Erythroblast (primary cell): ENCODE results near the gene OR13J1.
A peak's percentile ranks its signal among the peaks of the same experiment; 100 is the strongest.
"Not testable (repeated sequence)": the region's sequence is repeated elsewhere in the genome, so short reads cannot be mapped to it uniquely, and the experiment has no call there.

Source experiments
- DNase-seq, 2 experiments: peaks; one replicate each; lab custom pipeline; 2025; lab: John Stamatoyannopoulos, UW
- GATA1 ChIP-seq: IDR thresholded peaks from 2 replicates; pipeline ENCODE4 v1.6.1; 2011; ENCODE audit warnings: low read depth, mild to moderate bottlenecking, control low read depth, low read length, moderate library complexity
- POLR2A ChIP-seq: IDR thresholded peaks from 2 replicates; pipeline ENCODE4 v1.6.1; 2011; ENCODE audit warnings: mild to moderate bottlenecking, low read length

OR13J1 gene

DNA sequence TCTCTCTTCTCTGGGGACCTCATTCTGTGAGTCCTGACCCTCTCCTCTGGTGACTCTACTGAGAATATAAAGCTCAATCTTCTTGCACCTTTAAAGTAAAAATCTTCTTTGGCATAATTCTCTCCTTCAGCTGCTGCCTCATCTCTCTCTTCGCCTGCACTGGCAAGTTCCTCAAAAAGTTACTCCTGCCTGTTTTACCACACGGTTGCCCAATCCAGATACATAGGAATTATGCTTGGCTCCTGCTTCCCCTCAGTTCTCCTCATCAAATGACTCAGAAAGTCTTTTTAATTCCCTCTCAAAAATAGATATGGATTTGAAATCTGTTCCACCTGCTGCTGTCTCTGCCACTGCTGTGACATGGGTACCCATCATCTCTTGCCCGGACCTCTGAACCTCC, 21.4 kb upstream of the OR13J1 start:
- DNase-seq, result no peak
- TF ChIP-seq POLR2A, result no peak
- TF ChIP-seq GATA1, result no peak

DNA sequence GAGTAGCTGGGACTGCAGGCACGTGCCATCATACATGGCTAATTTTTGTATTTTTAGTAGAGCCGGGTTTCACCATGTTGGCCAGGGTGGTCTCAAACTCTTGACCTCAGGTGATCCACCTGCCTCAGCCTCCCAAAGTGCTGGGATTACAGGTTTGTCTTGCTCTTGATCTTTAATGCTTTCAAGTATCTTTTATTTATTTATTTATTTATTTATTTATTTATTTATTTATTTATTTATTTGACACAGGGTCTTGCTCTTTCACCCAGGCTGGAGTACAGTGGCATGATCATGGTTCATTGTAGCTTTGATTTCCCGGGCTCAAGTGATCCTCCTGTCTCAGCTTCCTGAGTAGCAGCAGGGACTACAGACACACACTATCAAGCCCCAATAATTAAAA, 14.7 kb upstream of the OR13J1 start:
- DNase-seq, result not testable (repeated sequence)

DNA sequence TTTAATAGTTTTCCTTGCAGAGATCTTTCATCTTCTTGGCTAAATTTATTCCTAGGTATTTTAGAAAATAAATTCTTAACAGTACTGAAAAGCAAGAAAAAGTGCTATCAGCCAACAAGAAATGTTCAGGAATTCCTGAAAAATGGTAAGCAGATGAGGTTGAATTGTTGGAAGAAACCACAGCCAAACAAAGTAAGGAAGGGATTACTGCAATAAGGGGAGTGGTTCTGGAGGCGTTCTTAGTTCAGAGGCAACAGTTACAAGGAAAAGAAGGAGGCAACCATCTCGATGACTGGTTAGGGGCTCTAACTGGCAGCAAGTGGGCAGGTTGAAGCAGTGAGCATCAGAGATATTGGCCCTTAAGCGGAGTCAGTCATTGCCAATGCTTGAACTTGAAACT, 12.8 kb upstream of the OR13J1 start:
- no peak for DNase-seq
- TF ChIP-seq GATA1 (no peak), POLR2A (no peak)

DNA sequence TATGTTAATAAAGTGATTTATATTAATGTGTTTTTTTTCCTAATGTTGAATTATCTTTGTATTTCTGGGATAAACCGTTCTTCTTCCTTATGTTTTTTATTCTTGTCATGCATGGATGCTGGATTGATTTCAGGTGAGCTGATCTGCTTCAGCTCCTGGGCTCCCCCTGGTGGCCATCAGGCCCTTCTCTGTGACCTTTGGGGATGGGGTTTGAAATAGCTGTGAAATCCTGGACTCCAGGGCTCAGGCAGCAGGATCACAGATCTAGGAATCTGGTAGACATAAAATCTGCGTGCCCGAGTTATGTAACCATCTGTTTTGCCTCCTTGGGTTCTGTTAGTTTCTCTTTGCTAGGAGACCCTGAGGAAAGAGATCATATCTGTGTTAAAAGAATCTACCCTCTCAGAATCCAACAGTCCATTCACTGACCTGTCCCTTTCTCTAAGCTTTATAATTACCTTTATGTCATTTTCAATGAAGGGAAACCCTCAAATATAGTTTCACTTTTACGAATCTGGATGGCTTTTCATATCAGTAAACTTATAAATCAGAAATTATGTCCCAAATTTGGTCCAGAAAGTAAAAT, 12.2 kb upstream of the OR13J1 start:
- peak; percentile 61 to 86 for DNase-seq
- TF ChIP-seq GATA1 (no peak), POLR2A (no peak)

DNA sequence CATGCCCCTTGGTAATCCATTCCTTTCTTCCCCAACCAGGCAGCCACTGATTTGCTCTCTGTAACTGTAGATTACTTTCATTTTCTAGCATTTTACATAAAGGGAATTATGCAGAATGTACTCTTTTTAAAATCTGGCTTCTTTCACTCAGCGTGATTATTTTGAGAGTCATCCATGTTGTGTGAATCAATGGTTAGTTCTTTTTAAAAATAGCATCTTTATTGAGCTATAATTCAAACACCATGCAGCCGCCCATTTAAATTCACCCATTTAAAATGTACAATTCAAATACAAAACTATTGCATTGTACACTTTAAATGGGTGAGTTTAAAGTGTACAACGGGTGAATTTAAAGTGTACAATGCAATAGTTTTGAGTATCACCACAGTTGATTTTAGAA, 2.3 kb upstream of the OR13J1 start:
- DNase-seq, result no peak
- TF ChIP-seq POLR2A (no peak), GATA1 (no peak)

DNA sequence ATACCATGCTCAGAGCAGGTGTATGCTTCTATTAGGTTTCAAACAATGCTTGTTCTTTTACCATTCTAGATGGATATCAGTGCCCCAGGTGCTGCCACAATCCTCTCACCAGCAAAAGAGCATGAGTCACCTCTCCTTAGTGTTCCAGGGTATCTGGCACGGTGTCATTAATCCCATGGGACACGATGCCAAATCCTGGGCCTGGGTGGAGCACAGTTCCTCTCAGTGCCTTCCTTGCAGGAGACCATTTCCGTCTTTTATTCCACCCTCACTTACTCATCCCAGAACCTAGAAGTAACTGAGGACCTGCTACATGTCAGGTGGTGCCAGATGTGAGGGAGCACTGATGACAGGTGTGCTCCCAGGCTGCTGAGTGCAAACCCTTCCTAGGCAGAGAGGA, 1.3 kb upstream of the OR13J1 start:
- no peak for DNase-seq
- TF ChIP-seq POLR2A (no peak), GATA1 (no peak)

DNA sequence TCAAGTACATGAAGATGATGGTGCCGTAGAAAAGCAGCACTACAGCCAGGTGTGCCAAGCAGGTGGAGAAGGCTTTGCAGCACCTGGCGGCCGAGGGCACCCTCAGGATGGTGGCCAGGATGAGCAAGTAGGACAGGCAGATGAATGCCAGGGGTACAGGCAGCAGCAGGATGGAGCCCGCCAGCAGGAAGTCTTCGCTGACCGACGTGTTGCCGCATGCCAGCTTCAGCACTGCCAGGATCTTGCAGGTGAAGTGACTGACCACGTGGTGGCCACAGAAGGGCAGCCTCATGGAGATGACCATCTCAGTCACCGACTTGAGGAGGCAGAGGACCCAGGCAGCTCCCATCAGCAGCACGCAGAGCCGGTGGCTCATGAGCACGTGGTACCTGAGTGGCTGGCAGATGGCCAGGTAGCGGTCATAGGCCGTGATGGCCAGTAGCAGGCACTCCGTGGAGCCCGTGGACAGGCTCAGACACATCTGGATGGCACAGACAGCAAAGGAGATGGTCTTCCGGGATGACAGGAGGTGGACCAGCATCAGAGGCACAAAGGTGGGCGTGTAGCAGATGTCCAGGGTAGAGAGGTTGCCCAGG, 482 bp downstream of the OR13J1 start:
- DNase-seq, result no peak

DNA sequence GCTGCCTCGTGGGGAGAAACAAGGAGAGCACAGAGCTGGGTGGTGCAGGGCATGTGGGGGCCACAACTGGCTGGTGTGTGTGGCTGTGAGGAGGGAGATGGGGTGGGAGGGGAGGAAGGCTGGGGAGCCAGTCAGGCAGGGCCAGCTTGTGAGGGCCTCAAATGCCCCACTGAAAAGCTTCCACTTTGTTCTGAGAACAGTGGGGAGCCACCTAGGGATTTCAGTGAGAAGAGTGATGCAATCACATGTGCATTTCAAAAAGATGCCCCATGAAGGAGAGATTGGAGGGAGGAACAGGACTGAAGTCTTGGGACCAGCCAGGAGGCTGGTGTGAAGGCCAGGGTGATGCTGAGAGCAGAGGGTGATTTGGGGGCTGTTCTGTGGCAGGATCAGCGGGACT, 1.3 kb downstream of the OR13J1 start:
- DNase-seq, result no peak
- TF ChIP-seq GATA1 (no peak), POLR2A (no peak)

More for the DNA sequence above, 482 bp downstream of the OR13J1 start:
- TF ChIP-seq POLR2A, result no peak
- TF ChIP-seq GATA1, result no peak

DNA sequence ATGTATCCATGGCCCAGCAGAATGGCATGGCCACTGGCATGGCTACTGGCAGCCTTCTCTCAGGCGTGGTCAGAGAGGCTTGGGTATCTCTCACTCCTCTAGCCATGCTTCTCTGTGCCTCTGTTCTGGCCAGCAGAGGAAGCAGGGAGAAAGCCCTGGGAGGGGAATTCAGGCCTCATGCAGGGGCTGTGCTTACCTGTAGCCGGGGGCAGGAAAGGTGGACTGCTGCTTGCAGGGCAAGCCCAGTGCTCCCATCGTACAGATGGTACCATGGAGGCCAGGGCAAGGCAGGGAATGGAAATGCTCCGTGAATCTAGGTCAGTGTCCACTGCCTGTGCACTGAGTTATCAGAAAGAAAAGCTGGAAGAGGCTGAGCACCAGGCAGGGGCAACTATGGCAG, 2.7 kb downstream of the OR13J1 start:
- TF ChIP-seq GATA1 (no peak), POLR2A (no peak)
- no peak for DNase-seq

DNA sequence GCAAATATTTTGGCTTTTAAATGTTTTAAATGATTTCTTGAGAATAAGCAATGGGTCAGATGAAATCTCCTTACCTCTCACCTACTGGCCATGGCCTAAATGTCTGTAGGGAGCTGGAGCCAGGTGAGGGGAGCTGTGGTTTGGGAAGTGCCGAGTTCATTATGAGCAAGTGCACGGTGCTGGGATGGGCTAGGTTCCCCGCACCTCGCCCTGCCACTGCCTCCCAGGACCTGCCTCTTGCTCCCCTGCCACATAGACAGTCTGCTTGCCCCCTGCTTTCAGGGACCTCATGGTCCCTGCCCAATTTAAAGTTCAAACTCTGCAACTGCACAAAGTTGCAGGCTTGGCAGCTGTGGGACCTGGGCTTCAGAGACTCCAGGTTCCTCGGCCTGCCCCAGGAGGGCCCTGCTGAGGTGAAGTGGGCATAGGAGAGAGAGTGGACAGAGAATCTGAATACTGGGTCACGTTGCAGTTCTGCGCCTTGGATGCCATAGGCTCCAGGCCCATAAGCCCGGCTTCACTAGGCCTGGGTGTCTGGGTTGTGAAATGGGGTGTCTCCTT, 5.4 kb downstream of the OR13J1 start:
- TF ChIP-seq GATA1, result no peak
- TF ChIP-seq POLR2A, result no peak
- DNase-seq, result no peak

DNA sequence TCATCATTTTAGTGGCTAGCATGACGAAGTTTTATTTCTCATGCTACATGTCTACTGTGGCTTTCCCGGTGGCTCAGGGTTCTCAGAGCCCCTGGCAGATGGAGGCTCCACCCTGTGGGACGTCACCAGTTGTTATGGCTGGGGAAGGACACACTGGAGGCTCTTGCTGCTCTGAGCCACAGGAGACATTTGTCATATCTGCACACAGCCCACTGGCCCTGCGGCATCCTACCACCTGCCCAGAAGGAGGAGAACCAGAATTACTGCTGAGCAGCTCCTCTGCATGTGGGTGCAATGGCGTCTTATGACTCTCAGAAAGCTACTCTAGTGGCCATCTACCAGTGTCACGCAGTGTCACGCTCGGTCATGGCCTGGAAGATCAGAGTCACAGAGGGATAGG, 6.6 kb downstream of the OR13J1 start:
- no peak for TF ChIP-seq GATA1
- TF ChIP-seq POLR2A, result no peak
- no peak for DNase-seq

DNA sequence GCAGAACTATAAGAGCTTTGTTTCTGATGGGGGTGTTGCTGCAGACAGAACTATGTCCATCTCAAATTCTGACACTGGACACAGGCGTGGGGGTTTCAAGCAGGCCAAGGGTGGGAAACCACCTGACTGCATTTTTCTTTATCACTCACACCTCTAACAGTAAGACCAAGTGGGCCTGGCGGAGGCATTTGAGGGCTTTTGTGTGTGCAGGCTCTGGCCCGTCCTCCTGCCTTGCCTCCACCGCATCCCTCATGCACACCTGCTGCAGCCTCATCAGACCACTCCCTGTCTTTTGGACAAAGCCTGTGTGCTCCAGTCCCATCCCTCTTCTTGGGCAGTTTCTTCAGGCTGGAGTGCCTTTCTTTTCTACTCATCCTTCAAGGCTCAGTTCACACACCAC, 7.9 kb downstream of the OR13J1 start:
- no peak for TF ChIP-seq POLR2A
- TF ChIP-seq GATA1, result no peak
- DNase-seq, result no peak

DNA sequence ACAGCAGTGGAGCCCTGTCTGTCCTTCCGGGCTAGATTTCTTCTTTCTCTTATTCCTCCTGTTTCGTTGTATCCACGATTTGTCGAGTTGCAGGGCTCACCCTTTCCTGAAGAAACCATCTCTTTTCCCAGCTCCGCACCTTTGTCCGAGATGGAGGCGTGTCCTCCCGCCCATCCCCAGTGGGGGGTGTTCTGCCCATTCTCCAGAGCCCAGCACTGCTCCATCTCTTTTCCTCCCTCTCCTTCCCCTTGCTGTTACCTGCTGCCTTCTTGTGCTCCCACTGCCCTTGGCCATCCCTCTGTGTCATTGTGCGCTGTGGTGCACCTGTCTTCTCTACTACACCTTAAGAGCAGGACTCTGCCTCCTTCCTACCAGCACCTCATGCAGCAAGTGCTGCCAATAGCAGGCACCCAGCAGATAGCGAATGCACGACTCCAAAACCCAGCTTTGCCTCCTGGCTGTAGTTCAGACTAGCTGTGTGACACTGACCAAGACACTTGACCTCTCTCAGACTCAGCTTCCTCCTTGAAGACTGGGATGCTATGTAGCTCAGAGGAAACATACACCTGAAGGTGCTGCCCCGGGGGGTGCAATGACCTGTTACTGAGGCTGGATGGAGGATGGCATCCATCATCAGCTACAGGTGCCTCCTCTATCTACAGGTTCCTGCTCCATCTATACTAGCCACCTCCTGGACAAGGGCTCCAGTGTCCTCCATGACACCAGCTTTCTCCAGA, 8.9 kb downstream of the OR13J1 start:
- TF ChIP-seq GATA1 (no peak), POLR2A (no peak)
- DNase-seq, result no peak

DNA sequence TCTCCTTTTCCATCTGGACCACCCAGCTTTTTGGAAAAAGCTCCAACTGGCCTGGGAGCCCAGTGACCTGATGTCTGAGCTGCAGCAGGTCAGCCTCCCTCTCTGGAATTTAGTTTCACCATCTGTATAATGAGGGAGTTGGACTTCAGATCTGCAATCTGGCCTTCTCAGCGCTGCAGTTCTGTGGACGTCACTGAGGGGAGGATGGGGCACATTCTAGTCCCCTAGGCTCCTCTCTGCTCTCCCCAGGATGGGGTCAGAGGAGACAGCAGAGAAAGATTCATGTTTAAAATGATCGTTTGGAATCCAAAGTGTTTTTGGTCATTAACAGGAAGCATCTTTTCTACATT, 10.2 kb downstream of the OR13J1 start:
- no peak for TF ChIP-seq POLR2A
- TF ChIP-seq GATA1, result no peak
- no peak for DNase-seq

DNA sequence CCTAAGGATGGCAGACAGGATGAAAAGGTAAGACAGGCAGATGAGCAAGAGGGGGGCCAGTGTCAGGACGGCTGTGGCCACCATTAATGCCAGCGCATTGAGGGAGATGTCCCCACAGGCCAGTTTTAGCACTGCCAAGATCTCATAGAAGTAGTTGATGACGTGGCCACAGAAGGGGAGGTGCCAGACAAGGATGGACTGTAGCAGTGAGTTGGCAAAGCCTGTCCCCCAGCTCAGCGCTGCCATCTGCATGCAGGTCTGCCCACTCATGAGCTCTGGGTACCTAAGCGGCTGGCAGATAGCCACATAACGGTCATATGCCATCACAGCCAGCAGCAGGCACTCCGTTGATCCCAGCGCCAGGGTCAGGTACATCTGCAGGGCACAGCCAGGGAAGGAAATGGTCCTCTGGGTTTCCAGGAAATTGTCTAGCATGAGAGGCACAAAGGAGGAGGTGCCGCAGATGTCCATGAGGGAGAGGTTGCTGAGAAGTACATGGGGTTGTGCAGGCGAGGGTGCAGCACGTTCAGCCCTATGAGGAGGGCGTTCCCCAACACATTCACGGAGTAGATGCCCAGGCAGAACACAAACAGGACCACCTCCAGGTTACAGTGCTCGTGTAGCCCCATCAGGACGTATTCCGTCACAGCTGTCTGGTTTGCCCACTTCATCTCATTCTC, 10.8 kb downstream of the OR13J1 start:
- TF ChIP-seq POLR2A (no peak), GATA1 (no peak)
- peak; percentile 16 to 22 for DNase-seq
